ENCODE measurements around the gene FAM222B.
"Not testable (repeated sequence)": the region's sequence is repeated elsewhere in the genome, so short reads cannot be mapped to it uniquely, and the experiment has no call there.

FAM222B gene

GRCh38 chr17:28725660-28726225 lies 116.8 kb downstream of the FAM222B start:
- peak; percentile 71 for DNase-seq

GRCh38 chr17:28725166-28725659 lies 117.4 kb downstream of the FAM222B start:
- peak; percentile 60 for DNase-seq

GRCh38 chr17:28724500-28725165 lies 118.0 kb downstream of the FAM222B start:
- no peak for DNase-seq

- DNase-seq = not testable (repeated sequence)
Measured at GRCh38 chr17:28723836-28724499, 118.6 kb downstream of the FAM222B start.

GRCh38 chr17:28723159-28723835 lies 119.3 kb downstream of the FAM222B start:
- no peak for DNase-seq

GRCh38 chr17:28722417-28723158 lies 120.0 kb downstream of the FAM222B start:
- DNase-seq = no peak

GRCh38 chr17:28720997-28721329 lies 121.6 kb downstream of the FAM222B start:
- DNase-seq = not testable (repeated sequence)

- DNase-seq = peak; percentile 9
Measured at GRCh38 chr17:28720247-28720996, 122.2 kb downstream of the FAM222B start.

GRCh38 chr17:28719021-28719433 lies 123.6 kb downstream of the FAM222B start:
- no peak for DNase-seq

- DNase-seq = no peak
Measured at GRCh38 chr17:28718333-28719020, 124.1 kb downstream of the FAM222B start.

- no peak for DNase-seq
Measured at GRCh38 chr17:28717578-28718332, 124.8 kb downstream of the FAM222B start, which contains the start of gene RAB34. RAB34 (minus strand) TSS chr17:28717868; CDS start chr17:28717266, 602 bp downstream.

- no peak for DNase-seq
Measured at GRCh38 chr17:28716740-28717577, 125.6 kb downstream of the FAM222B start.

GRCh38 chr17:28715217-28715616 lies 127.4 kb downstream of the FAM222B start:
- no peak for DNase-seq

GRCh38 chr17:28714281-28714680 lies 128.3 kb downstream of the FAM222B start:
- no peak for DNase-seq

- DNase-seq = no peak
Measured at GRCh38 chr17:28712705-28713415, 129.7 kb downstream of the FAM222B start.

GRCh38 chr17:28712032-28712704 lies 130.4 kb downstream of the FAM222B start:
- no peak for DNase-seq

GRCh38 chr17:28711723-28712031 lies 130.9 kb downstream of the FAM222B start, which contains the start of gene PROCA1:
PROCA1 (minus strand) TSS chr17:28711888; CDS start chr17:28711660, 228 bp downstream.
- no peak for DNase-seq
